Mucosa of descending colon (tissue), 3 donors: ENCODE data around the gene NACC2. TPM values are rescaled to one million over a fixed set of nuclear protein-coding genes. Genes with fewer than 3 reads are reported as not detected.

Experiments
- ATAC-seq: fragments of 200-7000 bp; cut with Tn5 transposase; one replicate; pipeline ENCODE4 v1.9.1; 2020; ENCODE audit warnings: mild to moderate bottlenecking, moderate library complexity
- DNase-seq, 3 donors: peaks; one replicate each; pipeline ENCODE4 v3.0.0-alpha.2; 2020
- H3K36me3 ChIP-seq: fragments of 200-600 bp; one replicate; pipeline ENCODE4 v1.8.0; 2021; ENCODE audit warnings: low read depth, mild to moderate bottlenecking
- H3K4me1 ChIP-seq: fragments of 200-600 bp; one replicate; pipeline ENCODE4 v1.8.0; 2021; ENCODE audit warnings: low read depth, mild to moderate bottlenecking
- H3K4me3 ChIP-seq: fragments of 200-600 bp; one replicate; pipeline ENCODE4 v1.8.0; 2021; ENCODE audit warnings: mild to moderate bottlenecking
- H3K9me3 ChIP-seq: fragments of 200-600 bp; one replicate; pipeline ENCODE4 v1.8.0; 2021; ENCODE audit warnings: mild to moderate bottlenecking
- intact Hi-C, 2 donors: fragments of 100-400 bp; cut with DNase I in 1 of 2; cut with micrococcal nuclease in 1 of 2; formaldehyde crosslinking; loops; one replicate each; pipeline versions ENCODE4 v1.11.0 to v1.11.1; 2022; cut with DNase I, micrococcal nuclease
- total RNA-seq, 3 donors: library from RNA; stranded (reverse); fragmentation: NEBNext Ultra II Directional in 2 of 3; extraction: Animal tissue kit (Norgen Biotek cat#: 25700) in 2 of 3; gene quantifications; one replicate each; pipeline versions ENCODE4 v1.2.1 to v1.2.4, GENCODE V29; 2021 to 2023
- TF ChIP-seq, protein P1 (sequence below): fragments of 200-600 bp; IDR thresholded peaks from one replicate; pipeline ENCODE4 v1.8.0; 2022; ENCODE audit warnings: antibody characterized with exemption, mild to moderate bottlenecking
- donor health status: DM: no; HTN: no; CAD: no; lungs with moderate emphysema.
- donor health status: DM: no; HTN: no; CAD: no.
- donor health status: DM: no; HTN: yes; CAD: no.

NACC2 gene
- total RNA-seq, 3 donors from 2014 or later = 15.9 to 81.3 (median 22.1) TPM

- Histone ChIP-seq H3K4me1 (peaks cover 22% of the 10 kb centered on the region), H3K36me3 (peaks cover 5% of the 10 kb centered on the region), H3K9me3 (no peaks in the 10 kb centered on the region), H3K4me3 (no peak overlapping the region)
- TF ChIP-seq, protein P1, sequence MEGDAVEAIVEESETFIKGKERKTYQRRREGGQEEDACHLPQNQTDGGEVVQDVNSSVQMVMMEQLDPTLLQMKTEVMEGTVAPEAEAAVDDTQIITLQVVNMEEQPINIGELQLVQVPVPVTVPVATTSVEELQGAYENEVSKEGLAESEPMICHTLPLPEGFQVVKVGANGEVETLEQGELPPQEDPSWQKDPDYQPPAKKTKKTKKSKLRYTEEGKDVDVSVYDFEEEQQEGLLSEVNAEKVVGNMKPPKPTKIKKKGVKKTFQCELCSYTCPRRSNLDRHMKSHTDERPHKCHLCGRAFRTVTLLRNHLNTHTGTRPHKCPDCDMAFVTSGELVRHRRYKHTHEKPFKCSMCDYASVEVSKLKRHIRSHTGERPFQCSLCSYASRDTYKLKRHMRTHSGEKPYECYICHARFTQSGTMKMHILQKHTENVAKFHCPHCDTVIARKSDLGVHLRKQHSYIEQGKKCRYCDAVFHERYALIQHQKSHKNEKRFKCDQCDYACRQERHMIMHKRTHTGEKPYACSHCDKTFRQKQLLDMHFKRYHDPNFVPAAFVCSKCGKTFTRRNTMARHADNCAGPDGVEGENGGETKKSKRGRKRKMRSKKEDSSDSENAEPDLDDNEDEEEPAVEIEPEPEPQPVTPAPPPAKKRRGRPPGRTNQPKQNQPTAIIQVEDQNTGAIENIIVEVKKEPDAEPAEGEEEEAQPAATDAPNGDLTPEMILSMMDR = no peak
- intact Hi-C loops = no loop called here
- ATAC-seq = no peak
- no peak for DNase-seq
These were observed 20.1 kb upstream of the NACC2 start for GRCh38 chr9:136115206-136115605.

DNA sequence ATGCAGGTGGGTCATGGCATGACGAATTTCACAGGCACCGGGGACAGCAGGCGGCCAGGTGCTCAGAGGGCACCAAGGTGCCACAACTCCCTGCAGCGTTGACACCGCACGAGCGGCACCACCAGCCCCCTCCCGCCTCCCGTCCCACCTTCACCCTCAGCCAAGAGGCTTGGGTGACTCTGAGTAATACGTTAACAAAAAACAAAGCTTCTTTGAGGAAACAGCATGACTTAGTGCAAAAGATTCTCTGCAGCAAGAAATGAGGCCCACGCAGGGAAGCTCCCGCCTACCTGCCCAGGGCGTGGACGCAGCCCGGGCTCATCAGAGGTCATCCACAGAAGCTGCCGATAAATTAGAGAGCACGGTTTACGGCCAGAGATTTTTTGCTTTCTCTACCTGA, 19.5 kb upstream of the NACC2 start:
- ATAC-seq = no peak
- peaks cover 5% of the 10 kb centered on the region for H3K36me3 ChIP-seq
- DNase-seq = no peak
- no peak overlapping the region for H3K4me3 ChIP-seq
- H3K9me3 ChIP-seq = no peaks in the 10 kb centered on the region
- intact Hi-C loops = no loop called here
- H3K4me1 ChIP-seq = peaks cover 22% of the 10 kb centered on the region
- TF ChIP-seq, protein P1 = no peak

- no peak for DNase-seq
- ATAC-seq = no peak
- TF ChIP-seq, protein P1 = no peak
- Histone ChIP-seq H3K4me1 (peaks cover 35% of the 10 kb centered on the region), H3K36me3 (peaks cover 5% of the 10 kb centered on the region), H3K9me3 (no peaks in the 10 kb centered on the region), H3K4me3 (no peak overlapping the region)
- intact Hi-C loops = no loop called here
These were observed 17.5 kb upstream of the NACC2 start for GRCh38 chr9:136112541-136112940.

- Histone ChIP-seq H3K36me3 (peaks cover 5% of the 10 kb centered on the region), H3K9me3 (no peaks in the 10 kb centered on the region), H3K4me3 (no peak overlapping the region), H3K4me1 (peaks cover 34% of the 10 kb centered on the region)
- DNase-seq (no peak), ATAC-seq (no peak)
- TF ChIP-seq, protein P1 = no peak
- intact Hi-C loops = no loop called here
These were observed 16.8 kb upstream of the NACC2 start for GRCh38 chr9:136111910-136112309.

DNA sequence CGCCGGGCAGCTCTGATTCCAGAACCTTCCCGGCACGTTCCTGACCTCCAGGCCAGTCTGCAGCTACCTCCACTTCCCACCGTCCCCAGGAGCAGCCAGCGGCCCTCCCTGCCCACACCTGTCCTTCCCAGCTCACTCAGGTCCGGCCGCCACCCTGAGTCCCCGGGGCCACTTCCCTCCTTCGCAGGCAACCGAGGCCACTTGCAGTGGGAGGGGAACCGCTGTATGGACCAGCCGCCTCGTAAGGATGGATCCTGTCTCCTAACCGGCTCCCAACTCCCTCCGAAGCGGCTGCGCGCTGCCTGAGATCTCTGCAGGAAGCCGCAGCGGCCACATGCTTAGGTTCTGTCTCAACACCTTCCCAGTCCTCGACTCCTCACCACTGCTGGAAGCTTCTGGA, 16.1 kb upstream of the NACC2 start:
- TF ChIP-seq, protein P1 = no peak
- H3K4me1 ChIP-seq = peaks cover 37% of the 10 kb centered on the region
- H3K9me3 ChIP-seq = no peaks in the 10 kb centered on the region
- no peak overlapping the region for H3K4me3 ChIP-seq
- DNase-seq (no peak), ATAC-seq (no peak)
- peaks cover 5% of the 10 kb centered on the region for H3K36me3 ChIP-seq
- intact Hi-C loops = no loop called here
